Measurements from ENCODE around the gene GSDME. TPM values are rescaled to one million over a fixed set of nuclear protein-coding genes. Genes with fewer than 3 reads are reported as not detected.
A peak's percentile ranks its signal among the peaks of the same experiment; 100 is the strongest.

The GSDME gene
- total RNA-seq, 5 donors from 2014 or later (not counting 1 experiment from before 2014, with no cell fraction given) = 0.38 to 1.1 (median 0.46) TPM; not detected in 1

DNA sequence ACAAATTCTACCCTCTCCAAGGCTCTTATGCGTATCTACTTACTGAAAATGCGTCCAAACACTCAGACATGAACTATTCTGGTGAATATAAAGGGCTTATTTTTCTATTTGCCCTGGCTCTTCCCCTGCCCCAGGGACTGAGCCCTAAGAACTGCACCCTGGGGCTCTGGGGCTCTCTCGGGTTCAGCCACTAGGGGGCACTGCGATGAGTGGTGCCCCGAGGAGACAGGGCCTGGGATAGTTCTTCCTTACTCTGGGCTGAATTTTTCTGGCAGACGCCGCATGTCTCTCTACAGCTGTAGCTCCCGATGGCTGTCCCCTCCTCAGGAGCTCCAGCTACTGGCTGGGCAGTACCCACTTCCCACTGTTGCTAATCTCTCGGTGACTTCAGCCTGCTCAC, 30.8 kb upstream of the GSDME start:
- 98% methylated on average over 7 of the region's 9 CpGs for WGBS (ENCODE audit: insufficient coverage)
- ChIA-PET CTCF (no interaction called here), POLR2A (no interaction called here)
- Mint-ChIP-seq H3K9me3 (peaks cover 0 to 11% (median 4%) of the 10 kb centered on the region in 3 donors), H3K4me3 (no peak overlapping the region), H3K36me3 (peaks cover 15% of the 10 kb centered on the region), H3K27me3 (no peaks in the 10 kb centered on the region), H3K27ac (no peak overlapping the region), H3K4me1 (no peaks in the 10 kb centered on the region)
- Histone ChIP-seq H3K9me3 (no peaks in the 10 kb centered on the region), H3K4me1 (ENCODE audit: control insufficient read depth in 1 of 2, extremely low read depth in 1 of 2, insufficient read depth in 2 of 2, low read length in 2 of 2) (no peaks in the 10 kb centered on the region), H3K4me3 (ENCODE audit: control insufficient read depth in 1 of 2, extremely low read depth in 1 of 2, low read length in 1 of 2) (no peak overlapping the region), H3K36me3 (ENCODE audit: control insufficient read depth in 2 of 2, extremely low read depth in 1 of 2, insufficient read depth in 1 of 2, low read length in 1 of 2) (no peaks in the 10 kb centered on the region), H3K27me3 (replicated peaks in 1 of 2; ENCODE audit: control insufficient read depth in 2 of 2, extremely low read depth in 1 of 2, insufficient read depth in 2 of 2, low read length in 1 of 2) (no peaks in the 10 kb centered on the region), H3K27ac (ENCODE audit: low read length) (no peak overlapping the region)
- ATAC-seq (replicated peaks in 1 of 4) = no peak
- no peak for DNase-seq

DNA sequence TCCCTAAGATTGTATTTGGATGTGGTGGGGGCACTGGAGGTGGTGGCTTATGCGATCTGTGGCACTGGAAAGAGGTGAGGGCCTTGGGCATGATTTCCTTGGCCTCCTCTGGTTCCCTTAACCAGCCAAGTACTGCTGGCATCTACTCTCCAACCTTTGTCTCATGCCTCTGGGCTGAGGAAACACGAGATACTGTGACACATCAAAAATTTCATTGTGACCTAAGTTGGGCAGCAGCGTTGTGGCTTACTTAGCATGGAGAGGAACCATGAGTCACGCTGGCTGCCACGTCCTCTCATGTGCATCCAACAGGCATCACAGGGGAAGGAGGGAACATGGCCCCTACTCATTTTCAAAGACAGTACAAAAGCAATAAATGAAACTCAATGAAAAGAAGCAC, 29.7 kb upstream of the GSDME start:
- Histone ChIP-seq H3K9me3 (no peaks in the 10 kb centered on the region), H3K4me3 (ENCODE audit: control insufficient read depth in 1 of 2, extremely low read depth in 1 of 2, low read length in 1 of 2) (no peak overlapping the region), H3K27ac (ENCODE audit: low read length) (no peak overlapping the region), H3K4me1 (ENCODE audit: control insufficient read depth in 1 of 2, extremely low read depth in 1 of 2, insufficient read depth in 2 of 2, low read length in 2 of 2) (no peaks in the 10 kb centered on the region), H3K27me3 (replicated peaks in 1 of 2; ENCODE audit: control insufficient read depth in 2 of 2, extremely low read depth in 1 of 2, insufficient read depth in 2 of 2, low read length in 1 of 2) (no peaks in the 10 kb centered on the region), H3K36me3 (ENCODE audit: control insufficient read depth in 2 of 2, extremely low read depth in 1 of 2, insufficient read depth in 1 of 2, low read length in 1 of 2) (no peaks in the 10 kb centered on the region)
- no peak overlapping the region for H3K4me3 Mint-ChIP-seq
- H3K36me3 Mint-ChIP-seq = peaks cover 14% of the 10 kb centered on the region
- ChIA-PET CTCF (no interaction called here), POLR2A (no interaction called here)
- no peaks in the 10 kb centered on the region for H3K4me1 Mint-ChIP-seq
- no peaks in the 10 kb centered on the region for H3K27me3 Mint-ChIP-seq
- ATAC-seq (replicated peaks in 1 of 4) (no peak), DNase-seq (peak in 2 of 35 experiments; percentile 3 to 12)
- 65% methylated on average over 3 of the region's 5 CpGs for WGBS (ENCODE audit: insufficient coverage)
- peaks cover 0 to 15% (median 4%) of the 10 kb centered on the region in 3 donors for H3K9me3 Mint-ChIP-seq
- no peak overlapping the region for H3K27ac Mint-ChIP-seq

DNA sequence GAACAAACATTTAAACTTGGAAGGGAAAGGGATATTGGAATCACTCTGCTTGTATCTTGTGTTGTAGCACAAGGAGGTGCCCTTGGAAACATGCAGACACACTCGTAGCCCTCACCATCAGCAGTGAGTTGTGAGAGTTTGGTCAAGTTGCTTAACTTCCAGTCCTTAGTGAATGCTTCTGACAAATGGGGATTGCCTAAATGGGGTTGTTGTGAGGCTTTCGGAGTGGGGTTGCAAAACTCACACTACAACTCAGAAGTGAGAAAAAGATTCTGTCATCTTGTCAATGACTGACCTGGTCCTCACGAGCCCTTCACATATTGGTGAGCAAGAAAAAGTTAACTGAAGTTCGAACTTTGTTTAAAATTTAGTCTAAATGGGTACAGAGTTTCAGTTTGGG, 29.0 kb upstream of the GSDME start:
- H3K36me3 ChIP-seq (ENCODE audit: control insufficient read depth in 2 of 2, extremely low read depth in 1 of 2, insufficient read depth in 1 of 2, low read length in 1 of 2) = no peaks in the 10 kb centered on the region
- ATAC-seq (replicated peaks in 1 of 4) (no peak), DNase-seq (no peak)
- no peaks in the 10 kb centered on the region for H3K9me3 ChIP-seq
- Mint-ChIP-seq H3K36me3 (peaks cover 14% of the 10 kb centered on the region), H3K27ac (no peak overlapping the region), H3K4me1 (no peaks in the 10 kb centered on the region), H3K27me3 (no peaks in the 10 kb centered on the region), H3K9me3 (peaks cover 0 to 15% (median 4%) of the 10 kb centered on the region in 3 donors), H3K4me3 (no peak overlapping the region)
- no peaks in the 10 kb centered on the region for H3K27me3 ChIP-seq (replicated peaks in 1 of 2; ENCODE audit: control insufficient read depth in 2 of 2, extremely low read depth in 1 of 2, insufficient read depth in 2 of 2, low read length in 1 of 2)
- no peak overlapping the region for H3K4me3 ChIP-seq (ENCODE audit: control insufficient read depth in 1 of 2, extremely low read depth in 1 of 2, low read length in 1 of 2)
- no peak overlapping the region for H3K27ac ChIP-seq (ENCODE audit: low read length)
- ChIA-PET POLR2A (no interaction called here), CTCF (no interaction called here)
- 80% methylated on average over 1 of the region's 4 CpGs for WGBS (ENCODE audit: insufficient coverage)
- H3K4me1 ChIP-seq (ENCODE audit: control insufficient read depth in 1 of 2, extremely low read depth in 1 of 2, insufficient read depth in 2 of 2, low read length in 2 of 2) = no peaks in the 10 kb centered on the region

DNA sequence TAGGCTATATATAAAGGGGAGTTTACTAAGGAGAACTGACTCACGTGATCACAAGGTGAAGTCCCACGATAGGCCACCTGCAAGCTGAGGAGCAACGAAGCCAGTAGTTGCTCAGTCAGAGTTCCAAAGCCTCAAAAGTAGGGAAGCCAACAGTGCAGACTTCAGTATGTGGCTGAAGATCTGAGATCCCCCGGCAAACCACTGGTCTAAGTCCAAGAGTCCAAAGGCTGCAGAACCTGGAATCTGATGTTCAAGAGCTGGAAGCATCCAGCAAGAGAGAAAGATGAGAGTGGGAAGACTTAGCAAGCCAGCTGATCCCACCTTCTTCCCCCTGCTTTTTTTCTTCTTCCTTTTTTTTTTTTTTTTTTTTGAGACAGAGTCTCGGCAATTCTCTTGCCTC, 27.0 kb upstream of the GSDME start:
- Histone ChIP-seq H3K4me3 (ENCODE audit: control insufficient read depth in 1 of 2, extremely low read depth in 1 of 2, low read length in 1 of 2) (no peak overlapping the region), H3K4me1 (ENCODE audit: control insufficient read depth in 1 of 2, extremely low read depth in 1 of 2, insufficient read depth in 2 of 2, low read length in 2 of 2) (no peaks in the 10 kb centered on the region), H3K36me3 (ENCODE audit: control insufficient read depth in 2 of 2, extremely low read depth in 1 of 2, insufficient read depth in 1 of 2, low read length in 1 of 2) (no peaks in the 10 kb centered on the region), H3K9me3 (no peaks in the 10 kb centered on the region), H3K27me3 (replicated peaks in 1 of 2; ENCODE audit: control insufficient read depth in 2 of 2, extremely low read depth in 1 of 2, insufficient read depth in 2 of 2, low read length in 1 of 2) (no peaks in the 10 kb centered on the region), H3K27ac (ENCODE audit: low read length) (no peak overlapping the region)
- H3K27ac Mint-ChIP-seq = no peak overlapping the region
- H3K4me3 Mint-ChIP-seq = no peak overlapping the region
- H3K36me3 Mint-ChIP-seq = peaks cover 14% of the 10 kb centered on the region
- ChIA-PET POLR2A (no interaction called here), CTCF (no interaction called here)
- ATAC-seq (replicated peaks in 1 of 4) (no peak), DNase-seq (no peak)
- H3K9me3 Mint-ChIP-seq = peaks cover 0 to 15% (median 4%) of the 10 kb centered on the region in 3 donors
- no peaks in the 10 kb centered on the region for H3K4me1 Mint-ChIP-seq
- WGBS (ENCODE audit: insufficient coverage) = 100% methylated on average over 4 of the region's 5 CpGs
- H3K27me3 Mint-ChIP-seq = no peaks in the 10 kb centered on the region

DNA sequence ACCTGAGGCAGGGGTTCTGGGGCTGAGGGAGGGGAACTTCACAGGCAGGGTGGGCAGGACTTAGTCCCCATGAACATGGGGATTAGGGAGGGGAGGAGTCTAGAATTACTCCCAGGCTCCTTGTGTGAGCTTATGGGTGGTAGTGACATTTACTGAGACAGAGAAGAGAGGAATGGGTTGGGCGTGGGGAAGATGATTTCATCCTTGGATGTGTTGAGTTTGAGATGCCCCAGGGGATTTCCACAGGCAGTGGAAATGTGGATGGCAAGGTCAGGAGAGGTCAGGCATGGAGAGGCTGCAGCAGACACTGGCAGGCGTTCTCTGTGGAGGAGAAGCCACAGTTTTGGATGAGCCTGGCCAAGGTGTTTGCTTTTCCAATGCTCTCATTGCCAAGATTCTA, 26.4 kb upstream of the GSDME start:
- no peak overlapping the region for H3K4me3 ChIP-seq (ENCODE audit: control insufficient read depth in 1 of 2, extremely low read depth in 1 of 2, low read length in 1 of 2)
- CTCF ChIA-PET = interaction anchor here in 1 of 2 donors (0.6 kb wide), 1 partner anchor 39 kb away, joined by 3 read pairs; no protein-coding TSS in a partner anchor
- H3K27ac ChIP-seq (ENCODE audit: low read length) = no peak overlapping the region
- no peaks in the 10 kb centered on the region for H3K27me3 Mint-ChIP-seq
- H3K9me3 ChIP-seq = no peaks in the 10 kb centered on the region
- no peaks in the 10 kb centered on the region for H3K36me3 ChIP-seq (ENCODE audit: control insufficient read depth in 2 of 2, extremely low read depth in 1 of 2, insufficient read depth in 1 of 2, low read length in 1 of 2)
- POLR2A ChIA-PET = no interaction called here
- peaks cover 0 to 15% (median 4%) of the 10 kb centered on the region in 3 donors for H3K9me3 Mint-ChIP-seq
- H3K4me1 ChIP-seq (ENCODE audit: control insufficient read depth in 1 of 2, extremely low read depth in 1 of 2, insufficient read depth in 2 of 2, low read length in 2 of 2) = no peaks in the 10 kb centered on the region
- H3K4me3 Mint-ChIP-seq = no peak overlapping the region
- ATAC-seq (replicated peaks in 1 of 4) (no peak), DNase-seq (no peak)
- WGBS (ENCODE audit: insufficient coverage) = 95% methylated on average over 2 of the region's 2 CpGs
- H3K27ac Mint-ChIP-seq = no peak overlapping the region
- no peaks in the 10 kb centered on the region for H3K27me3 ChIP-seq (replicated peaks in 1 of 2; ENCODE audit: control insufficient read depth in 2 of 2, extremely low read depth in 1 of 2, insufficient read depth in 2 of 2, low read length in 1 of 2)
- H3K4me1 Mint-ChIP-seq = no peaks in the 10 kb centered on the region
- H3K36me3 Mint-ChIP-seq = peaks cover 14% of the 10 kb centered on the region

DNA sequence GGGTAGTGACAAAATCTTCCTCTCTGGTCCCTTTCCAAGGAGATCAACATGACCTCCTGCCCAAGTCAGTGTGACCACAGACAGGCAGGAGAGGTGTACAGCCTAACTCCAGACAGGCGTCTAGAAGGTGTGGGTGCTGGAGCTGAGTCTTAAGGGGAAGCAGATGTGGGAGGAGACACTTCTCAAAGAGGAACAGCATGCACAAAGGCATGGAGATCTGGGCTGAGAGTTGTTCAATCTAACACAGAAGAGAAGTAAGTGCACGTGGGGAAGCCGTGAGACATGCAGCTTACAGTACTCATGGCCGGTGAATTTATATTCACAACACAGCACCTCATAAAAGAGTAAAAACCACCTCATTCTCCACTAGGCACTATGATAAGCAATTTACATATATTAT, 23.8 kb upstream of the GSDME start:
- no peaks in the 10 kb centered on the region for H3K4me1 Mint-ChIP-seq
- H3K27me3 ChIP-seq (replicated peaks in 1 of 2; ENCODE audit: control insufficient read depth in 2 of 2, extremely low read depth in 1 of 2, insufficient read depth in 2 of 2, low read length in 1 of 2) = no peaks in the 10 kb centered on the region

DNA sequence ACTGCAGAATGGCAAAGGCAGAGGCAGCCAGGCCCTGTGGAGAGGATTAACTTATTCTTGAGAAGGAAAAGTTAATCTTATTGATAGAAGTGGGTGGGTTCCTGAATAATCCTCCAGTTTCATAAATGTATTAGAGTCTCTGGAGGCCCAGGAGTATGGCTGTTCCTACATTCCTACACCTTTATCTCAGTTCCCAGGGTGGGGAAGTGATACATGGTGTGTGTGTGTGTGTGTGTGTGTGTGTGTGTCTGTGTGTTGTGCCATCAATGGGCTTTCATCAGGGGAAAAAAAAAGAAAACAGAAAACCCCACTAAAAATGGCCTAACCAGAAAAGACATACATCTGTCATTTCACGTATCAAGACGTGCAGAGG, 22.0 kb upstream of the GSDME start:
- Histone ChIP-seq H3K27ac (ENCODE audit: low read length) (no peak overlapping the region), H3K4me3 (ENCODE audit: control insufficient read depth in 1 of 2, extremely low read depth in 1 of 2, low read length in 1 of 2) (no peak overlapping the region), H3K36me3 (ENCODE audit: control insufficient read depth in 2 of 2, extremely low read depth in 1 of 2, insufficient read depth in 1 of 2, low read length in 1 of 2) (no peaks in the 10 kb centered on the region), H3K27me3 (replicated peaks in 1 of 2; ENCODE audit: control insufficient read depth in 2 of 2, extremely low read depth in 1 of 2, insufficient read depth in 2 of 2, low read length in 1 of 2) (peaks cover 0 to 2% of the 10 kb centered on the region in 2 experiments), H3K9me3 (no peaks in the 10 kb centered on the region), H3K4me1 (ENCODE audit: control insufficient read depth in 1 of 2, extremely low read depth in 1 of 2, insufficient read depth in 2 of 2, low read length in 2 of 2) (no peaks in the 10 kb centered on the region)
- CTCF ChIA-PET = no interaction called here
- no peak overlapping the region for H3K27ac Mint-ChIP-seq
- no peak overlapping the region for H3K4me3 Mint-ChIP-seq
- peaks cover 0 to 15% (median 4%) of the 10 kb centered on the region in 3 donors for H3K9me3 Mint-ChIP-seq
- H3K36me3 Mint-ChIP-seq = peaks cover 14% of the 10 kb centered on the region
- ATAC-seq (replicated peaks in 1 of 4) = no peak
- H3K4me1 Mint-ChIP-seq = no peaks in the 10 kb centered on the region
- no peak for DNase-seq
- POLR2A ChIA-PET = no interaction called here
- no peaks in the 10 kb centered on the region for H3K27me3 Mint-ChIP-seq
- 85% methylated on average over 2 of the region's 2 CpGs for WGBS (ENCODE audit: insufficient coverage)

More for the DNA sequence above, 23.8 kb upstream of the GSDME start:
- no peaks in the 10 kb centered on the region for H3K36me3 ChIP-seq (ENCODE audit: control insufficient read depth in 2 of 2, extremely low read depth in 1 of 2, insufficient read depth in 1 of 2, low read length in 1 of 2)
- no peak overlapping the region for H3K4me3 Mint-ChIP-seq
- peaks cover 14% of the 10 kb centered on the region for H3K36me3 Mint-ChIP-seq
- ATAC-seq (replicated peaks in 1 of 4) (no peak), DNase-seq (no peak)
- no peaks in the 10 kb centered on the region for H3K4me1 ChIP-seq (ENCODE audit: control insufficient read depth in 1 of 2, extremely low read depth in 1 of 2, insufficient read depth in 2 of 2, low read length in 2 of 2)
- H3K27ac Mint-ChIP-seq = no peak overlapping the region
- peaks cover 0 to 15% (median 4%) of the 10 kb centered on the region in 3 donors for H3K9me3 Mint-ChIP-seq
- no peaks in the 10 kb centered on the region for H3K9me3 ChIP-seq
- H3K27ac ChIP-seq (ENCODE audit: low read length) = no peak overlapping the region
- WGBS (ENCODE audit: insufficient coverage) = 83% methylated on average over 1 of the region's 4 CpGs
- ChIA-PET POLR2A (no interaction called here), CTCF (interaction anchor here in 1 of 2 donors (0.6 kb wide), 1 partner anchor 32 kb away, joined by 9 read pairs; no protein-coding TSS in a partner anchor)
- no peak overlapping the region for H3K4me3 ChIP-seq (ENCODE audit: control insufficient read depth in 1 of 2, extremely low read depth in 1 of 2, low read length in 1 of 2)
- H3K27me3 Mint-ChIP-seq = no peaks in the 10 kb centered on the region
